Measurements from ENCODE around the gene BUD31.
"Not testable (repeated sequence)": the region's sequence is repeated elsewhere in the genome, so short reads cannot be mapped to it uniquely, and the experiment has no call there.

Gene BUD31
- total RNA-seq: 33.6 to 57.3 (median 44.9) reads per million in 17 experiments

GRCh38 chr7:99408379-99409191 lies at the start of gene BUD31, which contains the start of gene PDAP1:
Gene BUD31 (plus strand): TSS chr7:99408969. CDS start chr7:99411093, 2,124 bp downstream.
Gene PDAP1 (minus strand): TSS chr7:99408597. CDS start chr7:99408548, 49 bp downstream.
- peak; percentile 95 to 97 (median 96) for DNase-seq

DNA sequence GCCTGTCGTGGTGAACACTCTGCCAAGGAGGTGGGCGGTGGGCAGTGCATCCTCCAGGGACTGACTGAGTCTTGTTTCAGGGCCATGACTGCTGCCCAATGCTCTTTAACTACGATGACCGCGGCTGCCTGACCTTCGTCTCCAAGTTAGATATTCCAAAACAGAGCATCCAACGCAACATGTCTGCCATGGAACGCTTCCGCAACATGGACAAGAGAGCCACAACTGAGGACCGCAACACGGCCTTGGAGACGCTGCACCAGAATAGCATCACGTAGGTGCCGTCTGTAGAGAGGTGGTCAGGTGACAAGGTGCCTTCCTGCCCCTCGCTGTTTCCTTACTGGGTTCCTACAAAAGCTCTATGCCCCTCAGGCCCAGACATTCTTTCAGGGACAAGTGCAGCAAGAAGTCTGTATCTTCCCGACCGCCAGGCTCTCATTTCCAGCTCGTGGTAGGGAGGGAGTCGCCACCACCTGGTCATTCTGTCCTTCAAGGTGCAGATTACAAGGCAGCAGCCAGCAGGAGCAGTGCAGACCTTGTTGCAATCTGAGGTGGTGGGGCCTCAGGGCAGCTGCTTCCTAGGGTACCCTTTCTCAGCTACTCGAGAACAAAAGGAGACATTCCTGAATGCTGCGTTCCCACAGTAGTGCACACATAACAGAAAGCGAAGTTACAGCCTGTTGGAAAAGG lies 49.2 kb upstream of the BUD31 start:
- DNase-seq: no peak

DNA sequence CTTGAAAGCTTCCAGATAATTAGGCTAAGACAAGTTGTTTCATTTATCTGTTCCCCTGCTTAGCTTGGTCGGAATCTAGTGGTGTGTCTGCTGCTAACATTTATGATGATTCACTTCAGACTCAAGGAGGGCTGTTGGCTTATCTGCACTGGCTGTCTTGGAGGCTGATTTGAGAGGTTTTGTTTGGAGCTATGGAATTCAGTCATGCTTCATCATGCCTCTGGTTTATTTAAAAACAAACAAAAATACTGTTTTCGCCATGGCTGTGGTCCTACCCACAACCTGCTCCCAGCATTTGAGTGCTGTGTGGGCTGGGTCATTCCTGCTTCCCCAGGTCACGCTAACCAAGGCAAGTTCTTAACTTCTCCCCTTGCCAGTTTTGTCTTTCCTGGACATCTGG lies 46.0 kb upstream of the BUD31 start:
- DNase-seq: no peak

GRCh38 chr7:99363286-99363685 lies 45.5 kb upstream of the BUD31 start:
- no peak for DNase-seq

- DNase-seq: peak; percentile 38 to 71 (median 51)
Observed at GRCh38 chr7:99365318-99366141, 43.2 kb upstream of the BUD31 start.

DNA sequence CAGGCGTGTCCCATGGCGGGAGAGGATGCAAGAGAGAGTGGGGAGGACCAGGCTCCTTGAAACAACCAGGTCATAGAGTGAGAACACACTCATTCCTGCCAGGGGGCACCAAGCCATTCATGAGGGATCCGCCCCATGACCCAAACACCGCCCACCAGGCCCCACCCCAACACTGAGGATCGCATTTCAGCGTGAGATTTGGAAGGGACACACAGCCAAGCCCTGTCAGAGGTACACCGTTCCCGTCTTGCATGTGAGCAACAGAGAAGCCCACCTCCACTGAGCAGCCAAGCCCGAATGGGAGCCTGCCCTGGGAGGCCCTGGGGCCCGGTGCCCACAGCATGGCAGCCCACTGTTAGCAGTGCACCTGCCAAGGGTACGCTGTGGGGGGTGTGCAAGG lies 42.1 kb upstream of the BUD31 start:
- DNase-seq: no peak

- no peak for DNase-seq
Observed at GRCh38 chr7:99368750-99369389, 39.9 kb upstream of the BUD31 start.

DNA sequence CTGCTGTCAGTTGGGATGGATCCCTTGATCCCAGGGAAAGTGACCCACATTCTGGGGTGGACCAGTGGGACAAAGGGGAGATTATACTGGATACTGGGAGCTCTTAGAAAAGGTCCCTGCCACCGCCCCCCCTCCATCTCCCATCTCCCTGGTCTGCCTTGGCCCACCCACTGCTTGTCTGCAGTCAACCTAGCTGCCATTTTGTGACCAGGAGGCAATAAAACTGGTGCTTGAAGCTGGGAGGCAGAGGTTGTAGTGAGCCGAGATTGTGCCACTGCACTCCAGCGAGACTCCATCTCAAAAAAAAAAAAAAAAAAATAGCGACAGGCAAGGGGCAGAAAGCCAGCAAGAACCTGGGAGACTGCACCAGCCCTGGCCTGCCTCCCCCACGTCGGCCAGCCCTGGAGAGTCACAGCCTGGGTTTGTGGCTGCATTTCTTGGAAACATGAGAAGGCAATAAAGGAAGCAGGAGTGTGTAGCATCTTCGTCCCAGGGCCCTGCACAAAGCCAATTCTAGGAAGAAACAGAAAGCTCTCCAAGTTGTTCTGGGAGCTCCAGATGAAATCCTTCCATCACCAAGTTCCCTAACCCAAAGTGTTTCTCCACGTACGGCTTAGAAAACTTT lies 38.9 kb upstream of the BUD31 start:
- DNase-seq: no peak

DNA sequence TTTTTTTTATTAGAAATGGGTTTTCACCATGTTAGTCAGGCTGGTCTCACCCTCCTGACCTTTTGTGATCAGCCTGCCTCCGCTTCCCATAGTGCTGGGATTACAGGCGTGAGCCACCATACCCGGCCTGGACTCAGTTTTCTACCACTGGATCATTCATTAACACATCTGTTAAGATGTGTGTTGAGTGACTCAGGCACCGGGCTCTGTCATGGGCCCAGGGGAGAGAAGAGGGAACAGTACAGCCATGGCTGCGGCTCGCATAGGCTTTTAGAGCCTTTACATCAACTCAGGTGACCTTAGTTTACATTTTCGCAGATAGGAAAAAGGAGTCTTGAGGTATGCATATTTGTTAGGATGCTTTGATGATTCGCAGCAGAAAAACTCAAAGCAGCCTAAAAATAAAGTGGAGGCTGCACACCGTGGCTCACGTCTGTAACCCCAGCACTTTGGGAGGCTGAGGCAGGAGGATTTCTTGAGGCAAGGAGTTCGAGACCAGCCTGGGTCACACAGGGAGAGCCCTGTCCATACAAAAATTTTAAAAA lies 37.3 kb upstream of the BUD31 start:
- DNase-seq: no peak

GRCh38 chr7:99372275-99373090 lies 36.3 kb upstream of the BUD31 start:
- peak in 2 of 4 experiments; percentile 32 to 33 for DNase-seq

GRCh38 chr7:99373091-99374066 lies 35.4 kb upstream of the BUD31 start:
- DNase-seq: no peak

GRCh38 chr7:99374111-99375064 lies 34.4 kb upstream of the BUD31 start, which contains the start of gene ARPC1B:
Gene ARPC1B (plus strand): TSS chr7:99374730. CDS start chr7:99385715, 10,985 bp downstream.
- DNase-seq: peak; percentile 90 to 97 (median 94)

DNA sequence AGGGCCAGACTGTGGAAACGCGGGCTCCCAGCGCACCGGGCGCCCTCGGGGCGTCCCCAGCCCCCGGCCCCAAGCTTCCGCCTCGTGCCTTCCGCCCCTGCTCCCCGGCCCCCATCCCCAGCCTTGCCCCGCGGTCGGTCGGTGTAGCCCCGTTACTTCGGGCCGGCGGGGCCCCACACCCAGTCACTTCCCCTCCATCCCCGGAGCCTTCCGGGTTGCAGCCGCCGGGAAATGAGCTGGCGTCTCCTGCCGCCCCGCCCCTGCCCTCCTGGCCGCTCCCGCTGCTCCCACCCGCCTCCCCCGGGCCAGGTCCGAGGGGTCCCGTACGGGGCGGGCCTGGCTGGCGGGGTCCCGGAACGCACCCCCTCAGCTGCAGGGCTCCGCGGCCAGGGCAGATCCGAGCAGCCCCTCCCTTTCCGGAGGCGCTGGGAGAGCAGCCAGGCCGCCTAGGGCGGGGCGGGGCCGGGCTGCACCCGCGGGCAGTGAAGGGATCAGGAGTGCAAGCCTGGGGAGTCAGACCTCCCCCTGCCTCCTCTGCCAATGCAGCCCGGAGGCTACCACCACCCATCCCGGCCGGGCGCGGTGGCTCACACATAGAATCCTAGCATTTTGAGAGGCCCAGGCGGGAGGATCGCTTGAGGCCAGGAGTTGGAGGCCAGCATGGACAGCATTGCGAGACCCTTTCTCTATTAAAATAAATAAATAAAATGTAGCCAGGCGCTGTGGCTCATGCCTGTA lies 33.5 kb upstream of the BUD31 start:
- DNase-seq: peak; percentile 85 to 93 (median 90)

DNA sequence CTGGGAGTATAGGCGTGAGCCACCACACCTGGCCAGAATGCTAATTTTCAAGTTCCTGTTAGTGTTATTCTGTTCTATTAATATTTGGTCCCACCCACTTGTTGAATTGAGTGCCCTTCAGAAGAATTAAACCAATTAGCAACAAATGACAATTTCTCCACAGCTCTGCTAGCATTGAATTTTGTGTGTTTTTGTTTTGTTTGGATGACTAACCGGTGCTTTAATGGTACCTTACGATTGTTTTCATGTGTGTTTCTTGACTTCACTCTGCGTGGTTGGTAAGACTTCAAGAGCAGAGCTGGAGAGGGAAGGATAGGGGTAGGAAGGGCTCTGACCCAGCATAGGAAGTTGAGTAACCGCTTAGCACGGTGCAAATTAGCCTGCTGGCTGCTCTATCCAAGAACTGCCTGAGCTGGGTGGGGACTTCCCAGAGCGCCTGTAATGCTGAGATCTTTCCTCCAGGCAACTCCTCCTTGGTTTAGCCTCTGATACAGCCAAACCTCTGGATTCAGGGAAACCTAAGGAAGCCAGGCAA lies 29.7 kb upstream of the BUD31 start:
- peak; percentile 89 to 98 (median 95) for DNase-seq

DNA sequence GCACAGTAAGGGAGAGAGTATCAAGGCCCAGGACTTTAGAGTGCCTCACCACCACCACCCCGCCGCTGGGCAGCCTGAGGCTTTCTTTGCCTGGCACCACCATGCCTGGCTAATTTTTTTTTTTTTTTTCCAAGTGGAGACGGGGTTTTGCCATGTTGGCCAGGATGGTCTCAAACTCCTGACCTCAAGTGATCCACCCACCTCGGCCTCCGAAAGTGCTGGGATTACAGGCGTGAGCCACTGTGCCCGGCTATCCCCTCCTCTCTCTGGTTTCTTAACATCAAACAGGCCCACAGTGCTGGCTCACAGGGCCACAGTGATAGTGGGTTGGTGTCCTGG lies 29.1 kb upstream of the BUD31 start:
- DNase-seq: not testable (repeated sequence)

GRCh38 chr7:99380032-99380822 lies 28.5 kb upstream of the BUD31 start:
- DNase-seq: peak; percentile 94 to 99 (median 96)

All from suppressor macrophage (primary cell).